ENCODE measurements around the gene MMEL1.

MMEL1 gene

DNA sequence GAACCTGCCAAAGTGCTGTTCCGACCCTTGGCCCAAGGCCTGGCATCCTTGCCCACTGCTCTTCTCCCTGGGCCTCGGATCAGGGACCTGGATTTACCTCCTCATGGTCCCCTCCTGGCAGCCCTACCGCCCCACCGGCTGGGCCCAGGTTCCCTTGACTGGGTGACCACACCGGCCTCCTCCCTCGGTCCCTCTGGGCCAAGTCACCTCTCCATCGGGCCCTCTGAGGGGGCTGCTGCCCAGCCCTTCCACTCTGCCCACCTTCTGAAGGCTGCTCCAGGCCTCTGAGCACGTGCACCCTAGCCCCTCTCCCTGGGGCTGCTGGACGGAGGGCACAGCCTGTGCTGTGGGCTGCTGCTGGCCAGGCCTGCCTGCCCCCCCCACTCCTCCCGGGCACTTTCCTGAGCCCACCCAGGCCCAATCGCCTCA lies 9.3 kb upstream of the MMEL1 start:
- H3K27ac ChIP-seq: peak overlapping the region; percentile 45; the same call in 1 of the 2 replicates
- TF ChIP-seq, protein P1, sequence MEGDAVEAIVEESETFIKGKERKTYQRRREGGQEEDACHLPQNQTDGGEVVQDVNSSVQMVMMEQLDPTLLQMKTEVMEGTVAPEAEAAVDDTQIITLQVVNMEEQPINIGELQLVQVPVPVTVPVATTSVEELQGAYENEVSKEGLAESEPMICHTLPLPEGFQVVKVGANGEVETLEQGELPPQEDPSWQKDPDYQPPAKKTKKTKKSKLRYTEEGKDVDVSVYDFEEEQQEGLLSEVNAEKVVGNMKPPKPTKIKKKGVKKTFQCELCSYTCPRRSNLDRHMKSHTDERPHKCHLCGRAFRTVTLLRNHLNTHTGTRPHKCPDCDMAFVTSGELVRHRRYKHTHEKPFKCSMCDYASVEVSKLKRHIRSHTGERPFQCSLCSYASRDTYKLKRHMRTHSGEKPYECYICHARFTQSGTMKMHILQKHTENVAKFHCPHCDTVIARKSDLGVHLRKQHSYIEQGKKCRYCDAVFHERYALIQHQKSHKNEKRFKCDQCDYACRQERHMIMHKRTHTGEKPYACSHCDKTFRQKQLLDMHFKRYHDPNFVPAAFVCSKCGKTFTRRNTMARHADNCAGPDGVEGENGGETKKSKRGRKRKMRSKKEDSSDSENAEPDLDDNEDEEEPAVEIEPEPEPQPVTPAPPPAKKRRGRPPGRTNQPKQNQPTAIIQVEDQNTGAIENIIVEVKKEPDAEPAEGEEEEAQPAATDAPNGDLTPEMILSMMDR (conservative IDR thresholded peaks at IDR 0.05): no peak
- no peak for TF ChIP-seq ZFX (IDR thresholded peaks at IDR 0.05)

DNA sequence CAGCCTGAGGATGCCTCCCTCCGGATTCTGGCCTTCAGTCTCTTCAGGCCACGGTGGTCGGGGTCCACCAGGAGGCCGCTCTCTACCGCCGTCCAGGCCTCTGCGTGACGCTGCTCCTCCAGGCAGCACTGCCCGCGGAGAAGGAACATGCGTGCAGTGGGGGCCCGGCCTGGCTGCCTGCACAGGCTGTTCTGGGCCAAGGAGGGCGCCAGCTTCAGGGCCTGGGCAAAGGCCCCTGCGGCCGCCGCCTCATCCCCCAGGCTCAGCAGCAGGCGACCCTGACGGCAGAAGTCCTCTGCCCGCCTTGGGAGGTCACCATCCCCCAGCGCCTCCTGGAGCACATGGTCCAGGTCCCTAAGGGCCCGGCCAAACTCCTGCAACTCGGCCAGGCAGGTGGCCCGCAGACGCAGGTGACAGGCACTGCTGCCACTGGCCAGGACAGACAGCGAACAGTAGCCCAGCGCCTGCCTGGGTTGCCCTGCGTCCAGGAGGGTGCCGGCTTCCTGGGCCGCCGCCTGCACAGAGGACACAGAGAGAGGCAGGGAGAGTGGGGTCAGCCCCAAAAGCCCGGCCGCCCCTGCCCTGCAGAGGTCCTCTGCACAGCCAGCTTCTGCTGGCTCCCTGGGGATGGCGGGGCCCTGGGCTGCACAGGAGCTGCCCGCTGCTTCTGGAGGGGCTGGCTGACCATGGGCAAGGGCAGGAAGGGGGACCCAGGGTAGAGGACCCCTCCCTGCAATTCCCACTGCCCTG lies 8.7 kb upstream of the MMEL1 start:
- no peak for TF ChIP-seq ZFX (IDR thresholded peaks at IDR 0.05)
- TF ChIP-seq, protein P1 (conservative IDR thresholded peaks at IDR 0.05): no peak
- no peak overlapping the region for H3K27ac ChIP-seq

DNA sequence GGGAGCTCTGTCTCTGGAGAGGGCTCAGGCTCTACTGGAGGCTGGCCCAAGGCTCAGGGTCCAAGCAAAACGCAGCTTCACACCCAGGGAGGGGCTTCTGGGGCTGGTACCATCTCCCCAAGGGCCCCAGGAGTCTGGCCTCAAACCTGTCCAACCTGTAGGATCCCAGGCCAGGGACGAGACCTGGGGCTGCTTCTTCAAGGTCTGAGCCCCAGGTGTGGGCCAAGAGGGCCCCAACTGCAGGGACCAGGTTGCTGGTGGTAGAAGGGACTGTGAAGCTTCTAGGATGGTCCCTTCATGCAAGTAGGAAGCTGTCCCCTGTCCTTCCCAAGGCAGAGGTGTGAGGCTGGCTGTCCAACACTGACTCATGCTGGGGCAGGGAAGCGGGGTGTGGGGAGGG lies 7.8 kb upstream of the MMEL1 start:
- no peak for TF ChIP-seq ZFX (IDR thresholded peaks at IDR 0.05)
- TF ChIP-seq, protein P1 (conservative IDR thresholded peaks at IDR 0.05): no peak

DNA sequence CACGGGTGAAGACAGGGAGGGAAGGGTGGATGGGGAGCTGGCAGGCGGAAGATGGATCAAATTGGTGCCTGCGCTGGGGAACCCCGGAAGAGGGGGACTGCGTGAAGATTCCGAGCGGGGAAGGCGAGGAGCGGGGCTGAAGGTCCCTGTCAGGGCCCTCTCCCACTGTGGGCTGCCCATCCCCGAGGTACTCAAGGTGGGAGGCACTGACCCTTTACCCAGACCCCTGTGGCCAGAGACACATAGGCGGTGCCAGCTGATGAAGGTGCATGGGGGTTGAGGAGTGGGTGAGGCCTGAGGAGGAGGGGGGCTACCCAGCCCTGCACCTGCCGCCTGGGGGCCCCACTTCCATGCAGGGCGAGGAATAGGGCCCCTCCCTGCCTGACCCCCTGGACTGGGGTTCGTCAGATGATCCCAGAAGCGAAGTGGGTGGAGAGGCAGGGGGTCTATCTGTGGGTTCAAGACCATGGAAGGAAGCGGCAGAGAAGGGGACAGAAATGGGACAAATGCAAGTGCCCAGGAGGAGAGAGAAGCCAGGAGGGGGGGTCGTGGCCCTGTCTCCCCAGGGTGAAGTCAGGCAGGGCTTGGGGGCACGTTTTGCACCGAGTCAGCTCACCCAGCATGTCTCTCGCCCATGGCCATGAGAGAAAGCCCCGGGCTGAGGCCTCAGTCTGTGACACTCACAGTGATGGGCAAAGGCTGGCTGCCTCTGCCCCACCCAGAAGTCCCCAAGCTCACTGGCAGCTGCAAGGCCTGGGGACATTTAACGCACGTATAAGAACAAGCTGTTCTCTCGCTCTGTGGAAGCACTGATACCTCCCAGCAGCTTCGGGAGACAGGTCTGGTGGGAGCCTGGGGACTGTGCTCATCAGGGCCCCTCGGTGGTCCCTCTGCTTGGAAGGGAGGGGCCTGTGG lies 7.0 kb upstream of the MMEL1 start:
- TF ChIP-seq, protein P1 (conservative IDR thresholded peaks at IDR 0.05): no peak
- TF ChIP-seq ZFX (IDR thresholded peaks at IDR 0.05): no peak
- H3K27ac ChIP-seq: no peak overlapping the region

More for the DNA sequence above, 7.8 kb upstream of the MMEL1 start:
- H3K27ac ChIP-seq: no peak overlapping the region

DNA sequence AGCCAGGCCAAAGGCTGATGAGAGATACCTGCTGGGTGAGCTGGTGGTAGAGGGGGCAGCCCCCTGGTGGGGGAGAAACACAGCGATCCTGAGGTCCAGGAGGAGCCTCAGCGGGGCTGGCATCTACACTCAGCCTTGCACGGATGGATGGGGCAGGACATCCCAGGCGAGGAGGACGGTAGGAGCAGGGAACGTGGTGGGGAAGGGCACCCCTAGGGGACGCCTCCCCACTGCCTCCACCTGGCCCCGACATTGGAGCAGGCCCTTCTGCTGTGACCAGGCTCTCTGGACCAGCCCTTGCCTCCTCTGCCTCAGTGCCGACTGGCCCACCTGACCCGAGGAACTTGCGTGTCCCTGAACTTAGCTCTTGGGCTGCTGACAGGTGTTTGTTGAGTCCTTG lies 6.4 kb upstream of the MMEL1 start:
- H3K27ac ChIP-seq: no peak overlapping the region
- no peak for TF ChIP-seq ZFX (IDR thresholded peaks at IDR 0.05)
- TF ChIP-seq, protein P1 (conservative IDR thresholded peaks at IDR 0.05): no peak

DNA sequence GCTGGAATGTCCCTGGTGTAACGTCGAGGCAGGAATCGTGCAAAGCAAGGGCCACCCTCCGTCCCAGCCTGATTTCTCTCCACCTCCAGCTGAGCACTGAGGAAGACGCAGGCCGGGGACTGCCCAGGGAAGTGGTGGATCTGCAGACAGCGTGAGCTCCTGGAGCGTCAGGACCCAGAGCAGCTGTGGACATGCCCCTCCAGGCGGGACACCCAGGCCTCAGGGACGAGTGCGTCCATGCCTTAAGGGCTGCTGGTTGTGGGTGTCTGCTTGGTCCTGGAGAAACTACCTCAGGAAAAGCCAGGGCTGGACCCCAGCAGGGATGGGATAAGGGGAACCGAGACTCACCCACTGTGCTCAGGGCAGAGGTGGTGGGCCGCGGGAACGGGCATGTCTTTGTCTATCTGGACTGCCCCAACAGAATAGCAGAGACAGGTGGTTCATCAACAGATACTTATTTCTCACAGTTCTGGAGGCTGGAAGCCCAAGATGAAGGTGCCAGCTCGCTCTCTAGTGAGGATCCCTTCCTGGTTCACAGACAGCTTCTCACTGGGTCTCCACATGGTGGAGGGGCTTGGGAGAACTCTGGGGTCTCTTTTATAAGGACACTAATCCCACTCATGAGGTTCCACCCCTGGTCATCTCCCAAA lies 5.8 kb upstream of the MMEL1 start:
- H3K27ac ChIP-seq: no peak overlapping the region
- TF ChIP-seq ZFX (IDR thresholded peaks at IDR 0.05): no peak
- TF ChIP-seq, protein P1 (conservative IDR thresholded peaks at IDR 0.05): no peak

Measured in C4-2B (cell line).